GM18870 (cell line): ENCODE measurements around the gene MSLN.
"Not testable (repeated sequence)": the region's sequence is repeated elsewhere in the genome, so short reads cannot be mapped to it uniquely, and the experiment has no call there.

Source experiments
- ATAC-seq: cut with Tn5 transposase; IDR thresholded peaks from one replicate; pipeline ENCODE4 v1.9.1; 2021; ENCODE audit warnings: moderate library complexity; ENCODE audit not compliant: unreplicated experiment

Gene MSLN

DNA sequence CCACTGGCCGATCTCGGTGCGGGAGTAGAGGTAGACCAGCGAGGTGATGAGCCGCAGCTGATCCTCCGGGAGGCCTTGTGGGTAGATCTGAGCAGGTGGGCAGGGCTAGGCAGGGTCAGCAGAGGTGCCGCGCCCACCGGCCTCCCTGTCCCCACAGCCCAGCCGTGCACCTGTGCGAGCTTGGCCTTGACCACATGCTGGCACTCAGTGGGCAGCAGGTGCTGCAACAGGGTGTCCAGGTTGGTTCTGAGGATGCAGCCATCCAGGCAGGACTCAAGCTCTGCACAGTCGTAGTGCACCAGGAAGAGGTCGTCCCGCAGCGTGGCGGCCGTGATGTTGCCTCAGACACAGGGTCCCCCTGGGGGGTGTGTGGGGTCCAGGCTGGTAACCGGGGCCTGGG lies 12.4 kb downstream of the MSLN start:
- ATAC-seq: no peak

DNA sequence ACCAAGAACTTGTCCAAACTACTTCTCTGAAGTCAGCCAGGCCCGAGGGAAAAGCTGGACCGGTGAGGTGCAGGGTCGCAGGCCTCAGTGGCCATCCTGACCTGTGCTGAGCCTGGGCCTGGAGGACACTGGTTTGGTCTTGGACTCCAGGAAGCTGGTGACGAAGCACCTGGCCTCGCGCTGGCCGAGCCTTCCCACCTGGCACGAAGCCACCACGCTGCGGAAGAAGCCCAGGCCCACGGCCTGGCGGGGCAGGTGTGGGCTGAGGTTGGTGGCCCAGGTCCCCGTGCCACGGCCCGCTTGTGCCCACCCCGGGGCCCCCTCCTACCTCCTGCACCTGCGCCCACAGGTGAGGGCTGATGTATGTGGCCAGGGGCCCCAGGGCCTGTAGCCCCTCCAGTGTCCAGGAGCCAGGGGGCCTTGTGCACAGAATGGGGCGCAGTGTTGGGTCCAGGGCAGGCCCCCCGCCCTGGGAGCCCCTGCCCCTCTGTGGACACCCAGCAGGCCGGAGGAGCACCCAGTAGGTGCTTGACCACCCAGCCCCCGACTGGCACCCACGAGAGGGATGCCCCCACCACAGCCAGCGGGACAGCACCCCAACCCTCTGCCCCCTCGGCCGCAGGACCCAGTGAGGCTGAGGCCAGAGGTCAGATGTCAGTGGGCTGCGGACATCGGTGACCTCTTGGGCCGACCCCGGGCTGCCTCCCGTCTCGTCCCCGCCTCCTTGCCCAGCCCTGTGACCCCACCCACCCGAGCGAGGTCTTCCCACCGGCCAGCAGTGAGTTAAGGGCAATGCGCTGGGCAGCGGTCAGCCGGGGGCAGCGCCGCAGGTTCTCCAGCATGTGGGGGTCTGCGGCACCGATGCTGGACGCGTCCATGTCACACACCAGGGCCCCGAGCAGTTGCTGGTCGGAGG lies 13.8 kb downstream of the MSLN start:
- no peak for ATAC-seq

DNA sequence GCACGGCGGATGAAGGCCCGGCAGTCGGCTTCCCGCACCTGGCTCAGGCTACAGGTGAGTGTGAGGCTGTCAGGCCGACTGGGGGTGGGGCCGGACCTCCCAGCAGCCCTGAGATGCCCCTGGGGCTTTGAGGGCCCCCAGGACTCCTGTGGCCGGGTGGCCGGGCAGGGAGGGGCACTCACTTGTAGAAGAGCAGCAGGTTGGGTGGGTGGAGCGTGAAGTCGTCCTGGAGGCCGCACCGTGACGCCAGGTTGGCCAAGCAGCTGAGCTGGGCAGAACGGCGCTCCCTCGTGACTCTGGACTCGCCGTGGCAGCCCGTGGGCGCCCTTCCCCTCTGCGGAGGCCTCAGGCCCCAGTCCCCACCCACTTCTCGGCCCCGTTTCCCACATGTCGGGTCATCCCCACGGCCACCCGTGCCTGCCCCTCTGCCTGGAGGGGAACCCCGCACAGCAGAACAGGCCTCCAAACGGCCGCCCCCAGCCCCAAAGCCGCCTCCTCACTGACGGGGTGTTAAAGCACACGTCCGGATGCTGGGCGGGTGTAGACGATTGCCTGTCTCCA lies 14.8 kb downstream of the MSLN start:
- ATAC-seq: no peak

DNA sequence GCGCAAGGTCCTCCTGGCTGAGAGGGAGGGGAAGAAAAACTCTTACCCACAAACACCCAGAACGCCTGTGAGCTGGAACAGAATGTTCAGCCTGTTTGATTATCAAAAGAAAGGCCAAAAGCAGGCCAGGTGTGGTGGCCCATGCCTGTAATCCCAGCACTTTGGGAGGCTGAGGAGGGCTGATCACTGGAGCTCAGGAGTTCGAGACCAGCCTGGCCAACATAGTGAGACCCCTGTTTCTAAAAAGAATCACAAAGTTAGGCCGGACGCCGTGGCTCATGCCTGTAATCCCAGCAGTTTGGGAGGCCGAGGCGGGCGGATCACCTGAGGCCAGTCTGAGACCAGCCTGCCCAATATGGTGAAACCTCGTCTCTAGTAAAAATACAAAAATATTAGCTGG lies 15.8 kb downstream of the MSLN start:
- ATAC-seq: not testable (repeated sequence)

DNA sequence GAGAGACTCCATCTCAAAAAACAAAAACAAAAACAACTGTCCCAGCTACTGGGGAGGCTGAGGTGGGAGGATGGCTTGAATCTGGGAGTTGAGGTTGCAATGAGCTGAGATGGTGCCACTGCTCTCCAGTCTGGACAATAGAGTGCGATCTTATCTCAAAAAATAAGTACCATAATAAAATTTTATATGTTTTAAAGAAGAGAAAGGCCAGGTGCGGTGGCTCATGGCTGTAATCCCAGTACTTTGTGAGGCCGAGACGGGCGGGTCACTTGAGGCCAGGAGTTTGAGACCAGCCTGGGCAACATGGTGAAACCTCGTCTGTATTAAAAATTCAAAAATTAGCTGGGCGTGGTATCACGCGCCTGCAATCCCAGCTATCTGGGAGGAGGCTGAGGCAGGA lies 16.3 kb downstream of the MSLN start:
- no peak for ATAC-seq

DNA sequence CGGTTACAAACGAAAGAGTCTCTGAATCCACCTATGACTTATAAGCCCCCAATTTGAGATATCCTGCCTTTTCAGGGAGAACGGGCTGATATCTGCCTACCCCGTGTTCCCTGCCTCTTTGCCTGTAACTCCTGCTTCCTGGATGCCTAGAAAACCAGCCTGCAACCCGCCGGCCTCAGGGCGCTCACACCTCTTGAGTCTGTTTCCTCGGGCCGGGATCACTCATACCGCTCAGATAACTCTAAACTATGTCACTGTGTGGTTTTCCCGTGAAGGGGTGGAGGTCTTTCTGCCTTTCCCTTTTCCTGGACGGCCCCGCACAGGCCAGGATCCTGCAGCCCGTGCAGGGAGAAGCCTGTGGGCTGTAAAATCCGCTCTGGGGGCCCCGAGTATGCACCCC lies 17.3 kb downstream of the MSLN start:
- no peak for ATAC-seq

DNA sequence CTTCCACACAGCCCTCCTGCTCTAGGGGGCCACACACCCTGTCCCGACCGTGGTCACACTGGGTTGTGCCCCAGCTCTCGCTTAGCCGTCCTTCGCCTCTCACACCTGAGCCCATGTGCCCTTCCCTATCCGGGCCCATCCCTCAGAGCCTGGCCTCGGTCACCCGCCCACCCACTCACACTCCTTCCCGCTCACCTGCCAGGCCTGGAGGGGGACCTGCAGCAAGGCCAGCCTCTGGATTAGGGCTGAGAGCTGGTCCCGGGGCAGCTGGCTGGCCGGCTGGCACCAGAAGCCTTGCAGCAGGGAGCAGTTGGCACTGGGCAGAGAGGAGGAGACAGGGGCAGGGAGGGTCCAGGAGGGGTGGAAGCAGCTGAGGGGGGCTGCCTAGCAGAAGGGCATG lies 17.9 kb downstream of the MSLN start:
- no peak for ATAC-seq

DNA sequence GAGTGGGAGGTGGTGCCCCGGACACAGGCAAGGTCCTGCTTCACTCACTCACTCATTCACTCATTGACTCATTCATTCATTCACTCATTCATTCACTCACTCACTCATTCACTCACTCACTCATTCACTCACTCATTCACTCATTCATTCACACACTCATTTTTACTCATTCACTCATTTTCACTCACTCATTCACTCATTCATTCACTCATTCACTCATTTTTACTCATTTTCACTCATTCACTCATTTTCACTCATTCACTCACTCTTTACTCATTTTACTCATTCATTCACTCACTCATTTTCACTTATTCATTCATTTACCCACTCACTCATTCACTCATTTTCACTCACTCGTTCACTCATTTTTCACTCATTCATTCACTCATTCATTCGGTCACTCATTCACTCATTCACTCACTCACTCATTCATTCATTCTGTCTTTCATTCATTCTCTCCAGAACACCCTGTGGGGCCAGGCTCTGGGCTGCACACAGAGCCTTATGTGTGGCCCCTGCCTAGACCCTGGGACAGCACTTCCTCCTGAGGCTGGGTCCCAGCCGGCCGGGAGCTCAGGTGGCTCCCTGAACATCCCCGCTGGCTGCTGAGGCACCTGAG lies 18.5 kb downstream of the MSLN start:
- ATAC-seq: no peak

DNA sequence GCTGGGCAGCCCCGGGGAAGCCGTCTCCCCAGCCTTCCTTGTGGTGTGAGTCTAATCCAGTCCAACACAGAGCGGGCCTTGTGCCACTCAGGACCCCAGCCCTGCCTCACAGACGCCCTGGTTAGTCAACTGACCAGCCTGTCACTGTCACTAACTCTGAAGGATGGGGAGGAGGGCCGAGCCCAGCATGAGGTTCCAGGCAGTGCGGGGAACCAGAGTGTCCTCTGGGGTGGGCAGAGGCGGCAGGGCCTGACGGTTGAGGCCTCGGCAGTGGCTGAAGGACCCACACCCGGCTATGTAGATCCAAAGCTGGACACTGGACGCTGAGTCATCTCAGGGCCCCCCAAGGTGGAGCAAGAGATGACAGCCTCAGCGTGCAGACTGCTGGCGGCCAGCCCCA lies 19.0 kb downstream of the MSLN start:
- ATAC-seq: no peak

DNA sequence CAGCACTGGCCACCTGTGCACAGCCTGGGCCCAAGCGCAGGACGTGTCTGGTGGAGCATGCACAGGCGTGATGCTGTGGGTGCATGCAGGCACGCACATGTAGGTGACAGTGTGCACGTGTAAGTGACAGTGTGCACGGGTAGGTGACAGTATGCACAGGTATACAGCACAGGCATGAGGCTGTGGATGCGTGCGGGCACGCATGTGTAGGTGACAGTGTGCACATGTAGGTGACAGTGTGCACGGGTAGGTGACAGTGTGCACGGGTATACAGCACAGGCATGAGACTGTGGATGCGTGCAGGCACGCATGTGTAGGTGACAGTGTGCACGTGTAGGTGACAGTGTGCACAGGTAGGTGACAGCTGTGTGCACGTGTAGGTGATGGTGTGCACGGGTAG lies 19.8 kb downstream of the MSLN start:
- ATAC-seq: no peak

DNA sequence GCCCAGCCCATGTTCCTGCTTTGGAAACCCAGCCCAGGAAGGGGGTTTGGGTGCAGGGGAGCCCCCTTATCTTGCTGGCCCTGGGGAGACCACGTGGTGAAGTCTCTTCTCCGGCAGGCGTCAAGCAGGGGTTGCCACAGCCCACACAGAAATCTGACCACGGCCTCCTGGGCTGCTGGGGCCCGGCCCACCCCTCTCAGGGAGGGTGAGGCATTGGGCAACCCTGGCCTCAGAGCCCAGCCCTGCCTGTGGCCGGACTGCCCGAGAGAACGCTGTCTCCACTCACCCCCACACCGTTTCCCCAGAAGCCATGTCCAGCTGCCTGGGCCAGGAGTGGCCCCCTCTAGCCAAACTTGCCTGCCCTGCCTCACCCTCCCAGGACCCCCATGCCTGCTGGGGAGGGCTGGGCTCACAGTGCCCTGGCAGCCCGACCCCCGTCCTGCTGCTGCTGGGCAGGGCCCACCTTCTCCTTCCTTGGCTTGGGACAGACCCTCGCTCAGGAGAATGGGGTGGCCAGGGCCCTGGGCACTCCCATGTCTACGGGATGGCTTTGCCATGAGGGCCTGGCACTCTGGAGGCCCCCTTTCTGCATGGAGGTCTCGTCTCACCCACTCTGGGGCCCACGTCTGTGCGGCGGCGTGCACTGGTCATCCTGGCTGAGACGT lies 20.9 kb downstream of the MSLN start:
- ATAC-seq: no peak

DNA sequence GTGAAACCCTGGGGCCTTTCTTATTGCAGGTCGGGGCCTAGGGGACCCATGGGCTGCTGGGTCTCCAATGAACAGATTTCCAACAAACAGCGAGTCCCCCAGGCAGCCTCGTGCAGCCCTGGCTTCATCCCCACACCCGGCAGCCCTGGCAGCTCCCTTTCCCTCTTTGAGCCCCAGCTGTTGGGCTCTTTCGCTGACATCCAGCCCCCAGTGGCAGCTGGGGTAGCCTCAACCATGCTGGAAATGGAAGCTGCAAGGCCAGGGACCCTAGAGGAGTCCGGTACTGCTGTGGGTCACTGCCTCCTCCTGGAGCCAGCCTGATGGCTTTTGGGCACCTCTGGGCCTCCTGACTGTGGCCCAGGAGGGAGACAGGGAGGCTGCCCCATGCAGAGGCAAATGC lies 21.7 kb downstream of the MSLN start:
- ATAC-seq: no peak

DNA sequence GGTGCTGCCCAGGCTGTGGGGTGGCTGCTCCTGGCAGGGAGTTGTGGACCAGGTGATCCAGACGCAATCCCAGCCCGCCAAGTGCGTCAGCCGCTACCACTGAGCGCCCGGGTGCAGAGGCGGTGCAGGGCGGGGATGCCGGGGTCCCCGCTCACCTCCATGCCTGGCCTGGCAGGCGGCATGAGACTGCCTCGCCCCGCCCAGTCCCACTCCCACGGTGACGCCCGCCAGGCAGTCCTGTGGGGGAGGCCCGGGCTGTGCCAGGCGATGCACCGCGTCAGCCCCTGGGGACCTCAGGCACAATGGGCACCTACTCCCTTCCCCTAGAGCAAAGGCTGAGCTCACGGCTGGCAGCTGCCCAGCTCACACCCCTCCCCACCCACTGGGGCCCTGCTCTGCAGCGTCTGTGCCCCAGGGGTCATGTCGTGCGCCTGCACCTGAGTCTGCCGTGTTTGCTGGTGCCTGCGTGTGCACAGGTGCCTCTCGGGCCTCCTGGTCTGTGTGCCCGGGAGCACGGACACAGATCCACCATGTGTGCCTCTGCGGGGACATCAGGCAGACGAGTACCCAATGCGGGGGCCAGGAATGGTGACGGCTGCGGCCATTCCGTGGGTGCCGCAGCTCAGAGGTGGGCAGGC lies 22.4 kb downstream of the MSLN start:
- no peak for ATAC-seq

DNA sequence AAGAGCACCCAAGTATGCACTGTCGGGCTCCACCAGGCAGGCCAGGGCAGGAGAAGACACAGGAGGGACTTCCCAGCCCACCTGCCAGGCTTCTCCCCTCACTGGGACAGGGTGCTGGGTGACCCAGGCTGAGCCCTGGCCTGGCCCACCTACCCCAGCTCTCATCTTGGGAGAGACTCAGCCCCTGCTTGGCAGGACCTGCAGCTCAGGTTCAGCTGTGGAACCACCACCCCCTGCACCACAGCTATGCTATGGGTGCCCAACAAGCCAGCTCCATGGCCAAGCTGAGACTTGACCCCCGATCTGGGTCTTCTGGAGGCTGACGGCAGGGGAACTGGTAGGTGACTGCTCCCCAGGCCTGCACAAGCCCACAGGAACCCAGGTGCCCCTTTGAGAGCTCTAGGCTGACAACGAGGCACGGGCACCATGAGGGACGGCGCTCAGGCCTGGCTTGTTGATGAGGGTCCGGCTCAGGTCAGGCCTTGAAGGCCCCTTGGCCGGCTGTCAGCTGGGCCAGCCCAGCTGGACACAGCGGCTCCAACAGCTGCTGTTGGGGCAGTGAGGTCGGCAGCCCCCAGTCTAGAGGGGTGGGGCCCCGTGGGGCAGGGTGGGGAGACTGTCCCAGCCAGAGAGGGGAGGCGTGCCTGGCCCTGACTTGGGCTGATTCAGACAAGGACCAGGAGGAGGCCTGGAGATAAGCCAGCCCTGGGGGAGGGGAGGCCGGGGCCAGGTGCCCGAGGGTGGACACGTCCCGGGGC lies 23.0 kb downstream of the MSLN start:
- ATAC-seq: no peak

DNA sequence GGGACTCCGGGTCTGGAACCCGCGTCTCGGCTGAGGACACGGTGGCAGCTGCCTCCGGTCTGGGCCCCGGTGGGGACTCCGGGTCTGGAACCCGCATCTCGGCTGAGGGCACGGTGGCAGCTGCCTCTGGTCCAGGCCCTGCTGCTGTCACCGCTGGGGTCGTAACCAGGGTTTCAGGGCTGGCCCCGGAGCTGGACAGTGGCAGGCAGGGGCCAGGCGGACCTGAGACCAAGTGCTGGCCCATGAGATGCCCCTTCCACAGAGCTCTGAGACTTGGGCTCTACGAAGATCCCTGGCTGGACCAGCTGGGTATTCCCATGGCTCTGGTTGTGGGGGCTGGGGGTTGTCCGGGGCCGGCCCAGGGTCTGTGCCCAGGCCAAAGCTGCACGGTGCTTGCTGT lies 23.9 kb downstream of the MSLN start:
- ATAC-seq: no peak

DNA sequence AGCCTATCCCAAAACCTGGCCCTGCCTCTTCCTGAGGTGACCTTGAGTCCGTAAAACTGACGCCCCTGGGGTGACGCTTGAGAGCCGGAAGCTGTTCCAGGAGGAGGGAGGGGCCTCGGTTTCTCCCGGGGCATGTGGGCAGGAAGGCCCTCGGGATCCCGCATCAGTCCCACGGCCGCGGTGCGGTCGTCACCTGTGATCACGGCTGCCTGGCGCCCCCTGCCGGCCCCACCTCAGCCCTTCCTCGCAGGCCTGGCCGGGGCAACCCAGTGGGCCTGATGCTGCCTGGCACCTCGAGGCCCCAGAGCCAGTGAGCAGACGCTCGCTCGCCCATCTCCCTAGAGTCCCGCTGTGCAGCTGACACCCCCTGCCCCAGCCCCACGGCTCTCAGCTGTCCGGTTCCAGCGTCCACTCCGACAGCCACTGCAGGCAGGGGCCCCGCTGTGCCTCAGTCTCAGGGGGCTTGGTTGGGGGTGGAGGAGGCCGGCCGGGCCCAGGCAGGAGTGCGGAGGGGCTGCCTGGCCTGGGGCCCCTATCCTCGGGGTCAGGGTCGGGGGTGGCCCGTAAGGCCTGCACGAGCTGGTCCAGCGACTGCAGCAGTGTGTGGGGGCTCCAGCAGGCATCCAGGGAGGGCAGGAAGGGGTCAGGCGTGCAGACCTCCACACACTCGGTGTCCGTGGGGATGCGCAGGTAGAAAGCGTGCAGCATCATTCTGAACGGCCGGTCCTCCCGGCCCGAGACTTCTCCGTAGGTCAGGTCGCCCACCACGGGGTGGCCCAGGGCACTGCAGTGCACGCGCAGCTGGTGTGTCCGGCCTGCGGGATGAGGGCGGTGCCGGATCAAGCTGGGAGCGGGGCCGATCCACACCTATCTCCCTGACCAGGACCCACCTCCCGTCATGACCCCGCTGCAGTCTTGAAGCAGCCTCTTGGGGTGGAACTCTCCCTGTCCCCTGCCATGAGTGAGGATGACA lies 25.3 kb downstream of the MSLN start:
- ATAC-seq: no peak

DNA sequence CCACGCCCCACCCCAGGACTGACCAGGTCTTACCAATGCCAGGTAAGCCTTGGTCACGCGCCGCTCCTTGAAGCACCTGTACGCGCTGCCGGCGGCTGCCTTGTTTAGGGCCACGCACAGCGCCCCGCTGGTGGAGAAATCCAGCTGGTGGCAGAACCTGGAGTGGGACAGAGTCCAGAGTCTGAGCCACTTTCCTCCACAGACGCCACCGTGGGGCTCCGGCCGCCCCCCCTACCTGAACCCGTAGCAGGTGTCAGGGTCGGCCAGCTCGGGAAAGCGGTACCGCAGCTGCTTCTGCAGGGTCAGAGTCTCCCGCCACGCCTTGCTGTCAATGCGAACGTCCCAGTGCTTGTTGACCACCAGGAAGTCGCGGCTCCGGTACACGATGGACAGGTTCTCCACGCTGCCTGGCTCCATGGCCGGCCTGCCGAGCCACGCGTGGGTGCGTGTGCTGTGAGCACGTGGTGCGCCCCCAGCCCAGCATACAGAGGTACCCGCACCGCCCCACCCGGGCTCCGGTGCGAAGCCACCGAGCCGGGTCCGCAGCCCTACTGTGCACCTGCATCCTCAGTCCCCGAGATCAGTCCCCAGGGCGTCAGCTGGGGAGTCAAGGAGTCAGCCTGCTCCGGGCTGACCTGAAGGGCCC lies 26.9 kb downstream of the MSLN start:
- no peak for ATAC-seq

DNA sequence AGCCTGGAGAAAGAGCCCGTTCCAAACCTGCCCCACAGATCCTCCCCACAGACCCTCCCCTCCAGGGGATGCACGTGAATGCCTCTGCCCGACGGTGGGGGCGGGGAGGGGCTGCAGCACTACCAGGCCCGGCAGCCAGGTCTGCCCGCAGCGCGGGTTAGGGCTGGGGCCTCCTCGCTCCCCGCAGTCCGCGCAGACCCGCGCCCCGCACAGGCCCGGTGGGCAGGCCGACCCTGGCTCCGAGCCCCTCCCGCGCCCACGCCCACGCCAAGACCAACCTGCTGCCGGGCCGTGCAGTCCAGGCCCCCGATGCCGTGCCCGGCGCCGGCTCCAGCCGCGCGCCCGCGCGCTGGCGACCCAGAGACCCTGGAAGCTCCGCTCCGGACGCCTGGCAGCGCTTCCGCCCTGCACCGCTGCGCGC lies 27.5 kb downstream of the MSLN start, which contains the start of gene RPUSD1:
TSS of gene RPUSD1 (minus strand) at position 404 of the 421 bp plus-strand sequence. CDS start 644 bp downstream, outside the sequence.
- ATAC-seq: no peak
